ENCODE data around the gene RAD51B. TPM values are rescaled to one million over a fixed set of nuclear protein-coding genes. Genes with fewer than 3 reads are reported as not detected.

RAD51B gene
- total and polyA plus RNA-seq, 2 of the 13 experiments (the other 11 are each of a cell fraction or from before 2014, with no cell fraction given) = 7.0 to 9.5 TPM

- no peak for TF ChIP-seq HNF1B (CRISPR knock-in tag; IDR thresholded peaks at IDR 0.05)
- no peak for TF ChIP-seq ZNF563 (CRISPR knock-in tag; IDR thresholded peaks at IDR 0.05)
- peak; percentile 90 for TF ChIP-seq ZNF121 (CRISPR knock-in tag; IDR thresholded peaks at IDR 0.05)
Observed at GRCh38 chr14:68727315-68728047, 907.9 kb downstream of the RAD51B start (continued).

- intact Hi-C loops (cut with micrococcal nuclease; ENCODE audit: unreplicated experiment) (loop anchor here (2.0 kb wide), 1 partner anchor 50 kb away; no protein-coding TSS in a partner anchor), in situ Hi-C loops (cut with HindIII; ENCODE audit: extremely low pct_ligation_motif_present, low pct_unique_long_range_greater_than_20kb) (no loop called here)
- peak; percentile 92 for DNase-seq (ENCODE audit: low spot score)
- no TSS peak for BruUV-seq (replicated peaks)
- CTCF ChIA-PET (ENCODE audit: low intra/inter-chr PET ratio, low total read pairs) = no interaction called here
- WGBS (ENCODE audit: low lambda C conversion rate) = 46% methylated on average over 10 of the region's 10 CpGs
- Histone ChIP-seq H3K36me3 (replicated peaks in 1 of 2; ENCODE audit: control insufficient read depth in 1 of 2, insufficient read depth in 2 of 2, low read length in 2 of 2) (no peaks in the 10 kb centered on the region), H3K79me2 (ENCODE audit: insufficient read depth, low read length) (no peaks in the 10 kb centered on the region), H3K4me2 (ENCODE audit: low read depth, low read length) (peak overlapping the region; percentile 61), H3K4me1 (ENCODE audit: insufficient read depth, low read length) (peaks cover 72% of the 10 kb centered on the region), H2AFZ (ENCODE audit: low read length) (no peak overlapping the region), H3K27me3 (ENCODE audit: control insufficient read depth in 1 of 2, insufficient read depth in 2 of 2, low read length in 2 of 2) (no peaks in the 10 kb centered on the region), H4K20me1 (ENCODE audit: insufficient read depth, low read length) (no peaks in the 10 kb centered on the region), H3K4me3 (replicated peaks in 1 of 3; ENCODE audit: insufficient read depth in 1 of 3, low read depth in 2 of 3, low read length in 3 of 3) (peak overlapping the region in 1 of 3 experiments; percentile 14; a peak in 1 of 6 replicates), H3K9ac (ENCODE audit: insufficient read depth, low read depth, low read length) (no peak overlapping the region; the same call in 1 of the 2 replicates), H3K27ac (ENCODE audit: extremely low read length, insufficient read depth, low read length) (no peak overlapping the region), H3K9me3 (ENCODE audit: low read length) (no peaks in the 10 kb centered on the region)
- peak; percentile 66 for FAIRE-seq
- peak; percentile 94 for ATAC-seq
- POLR2A ChIA-PET = interaction anchor here (0.9 to 3.4 kb wide), 15 partner anchors 12 to 130 kb away, joined by 3 to 33 read pairs (median 7); partner anchors contain the start of gene ZFP36L1
- TF ChIP-seq CREM (IDR thresholded peaks at IDR 0.05) (peak; percentile 72), CREM (CRISPR knock-in tag; IDR thresholded peaks at IDR 0.05) (no peak), HES4 (CRISPR knock-in tag; IDR thresholded peaks at IDR 0.05; ENCODE audit: borderline replicate concordance) (no peak), ZNF3 (CRISPR knock-in tag; IDR thresholded peaks at IDR 0.05) (peak; percentile 92), CEBPB (IDR thresholded peaks at IDR 0.05; ENCODE audit: borderline replicate concordance, low read depth, low read length) (peak; percentile 69; the same call in 1 of the 2 replicates), ZNF17 (CRISPR knock-in tag; IDR thresholded peaks at IDR 0.05) (no peak), MEIS1 (CRISPR knock-in tag; IDR thresholded peaks at IDR 0.05; ENCODE audit: borderline replicate concordance) (0 out of 2 replicates have a peak, but pooled peaks have one; percentile 13), SMAD3 (CRISPR knock-in tag; IDR thresholded peaks at IDR 0.05) (peak; percentile 66; the same call in 1 of the 2 replicates), FOSL2 (CRISPR knock-in tag; IDR thresholded peaks at IDR 0.05) (peak; percentile 68; the same call in 1 of the 2 replicates), CREB1 (IDR thresholded peaks at IDR 0.05) (no peak), CREB1 (CRISPR knock-in tag; IDR thresholded peaks at IDR 0.05) (no peak; the same call in 1 of the 2 replicates), ZNF34 (CRISPR knock-in tag; IDR thresholded peaks at IDR 0.05; ENCODE audit: borderline replicate concordance) (no peak), ZNF496 (CRISPR knock-in tag; IDR thresholded peaks at IDR 0.05; ENCODE audit: insufficient replicate concordance) (no peak), PAWR (CRISPR knock-in tag; IDR thresholded peaks at IDR 0.05; ENCODE audit: borderline replicate concordance) (no peak), ZNF441 (CRISPR knock-in tag; IDR thresholded peaks at IDR 0.05; ENCODE audit: borderline replicate concordance) (no peak), SP4 (CRISPR knock-in tag; IDR thresholded peaks at IDR 0.05) (no peak), ZSCAN21 (CRISPR knock-in tag; IDR thresholded peaks at IDR 0.05; ENCODE audit: borderline replicate concordance) (no peak), ZFP82 (CRISPR knock-in tag; IDR thresholded peaks at IDR 0.05; ENCODE audit: borderline replicate concordance) (0 out of 2 replicates have a peak, but pooled peaks have one; percentile 15), ELF1 (CRISPR knock-in tag; IDR thresholded peaks at IDR 0.05) (peak; percentile 21; the same call in 1 of the 2 replicates)
Observed at GRCh38 chr14:68728342-68729106, 908.9 kb downstream of the RAD51B start.

All from HepG2 (cell line).